Measurements from ENCODE around the gene DNAH8.

- no peak for TF ChIP-seq POLR2AphosphoS5 (IDR thresholded peaks at IDR 0.05; ENCODE audit: low read depth, low read length)
- TF ChIP-seq POLR2A (IDR thresholded peaks at IDR 0.05; ENCODE audit: low read depth, low read length) = no peak
- TF ChIP-seq TAF1 (IDR thresholded peaks at IDR 0.05; ENCODE audit: borderline replicate concordance, low read depth, low read length) = no peak
Observed at GRCh38 chr6:39074486-39074885, 359.4 kb downstream of the DNAH8 start.

All from GM12892 (cell line).